Activated CD4-positive, alpha-beta T cell treated with anti-CD3 and anti-CD28 coated beads, Interleukin-2, amount 50 U/mL, for 1 hour (primary cell): Measurements from ENCODE around the gene TMEM116.

Experiments used
- DNase-seq: peaks from one replicate; pipeline ENCODE4 v3.0.0-alpha.2; 2020

The TMEM116 gene

DNA sequence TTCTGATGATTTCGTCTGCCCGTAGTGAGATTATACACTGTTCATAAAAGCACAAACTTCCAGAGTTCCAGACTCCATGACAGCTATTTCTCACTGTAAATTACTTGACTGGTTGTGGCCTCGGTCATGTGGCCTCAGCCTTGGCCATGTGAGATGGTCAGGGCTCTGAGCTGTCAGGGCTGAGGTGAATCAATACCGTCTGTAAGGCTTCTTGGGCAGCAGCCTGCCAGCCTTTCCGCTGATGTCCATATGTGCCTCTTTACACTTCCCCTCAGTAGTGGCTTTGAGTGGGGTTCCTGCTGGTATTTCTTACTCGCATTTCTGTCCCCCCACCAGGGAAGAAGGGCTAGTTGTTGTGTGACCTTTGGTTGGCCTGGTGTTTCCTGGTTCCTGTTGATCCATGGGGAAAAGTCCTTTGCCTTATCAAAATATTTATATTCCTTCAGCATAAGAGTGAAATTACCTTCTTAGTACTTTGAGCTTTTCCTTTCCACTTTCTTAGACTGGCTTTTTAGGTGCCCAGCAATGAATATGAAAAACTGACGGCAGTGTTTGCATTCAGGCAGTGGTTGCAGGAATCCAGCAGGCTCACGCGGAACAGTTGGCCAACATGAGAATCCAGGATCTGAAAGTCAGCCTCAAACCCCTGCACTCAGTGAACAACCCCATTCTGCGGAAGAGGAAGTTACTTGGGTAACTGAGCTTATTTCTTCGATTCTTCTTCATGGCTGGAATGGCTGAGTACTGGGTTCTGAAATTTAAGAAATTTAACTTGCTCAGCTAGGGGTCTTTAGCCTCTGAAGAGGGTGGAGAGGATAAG, 124.8 kb downstream of the TMEM116 start:
- DNase-seq = no peak

DNA sequence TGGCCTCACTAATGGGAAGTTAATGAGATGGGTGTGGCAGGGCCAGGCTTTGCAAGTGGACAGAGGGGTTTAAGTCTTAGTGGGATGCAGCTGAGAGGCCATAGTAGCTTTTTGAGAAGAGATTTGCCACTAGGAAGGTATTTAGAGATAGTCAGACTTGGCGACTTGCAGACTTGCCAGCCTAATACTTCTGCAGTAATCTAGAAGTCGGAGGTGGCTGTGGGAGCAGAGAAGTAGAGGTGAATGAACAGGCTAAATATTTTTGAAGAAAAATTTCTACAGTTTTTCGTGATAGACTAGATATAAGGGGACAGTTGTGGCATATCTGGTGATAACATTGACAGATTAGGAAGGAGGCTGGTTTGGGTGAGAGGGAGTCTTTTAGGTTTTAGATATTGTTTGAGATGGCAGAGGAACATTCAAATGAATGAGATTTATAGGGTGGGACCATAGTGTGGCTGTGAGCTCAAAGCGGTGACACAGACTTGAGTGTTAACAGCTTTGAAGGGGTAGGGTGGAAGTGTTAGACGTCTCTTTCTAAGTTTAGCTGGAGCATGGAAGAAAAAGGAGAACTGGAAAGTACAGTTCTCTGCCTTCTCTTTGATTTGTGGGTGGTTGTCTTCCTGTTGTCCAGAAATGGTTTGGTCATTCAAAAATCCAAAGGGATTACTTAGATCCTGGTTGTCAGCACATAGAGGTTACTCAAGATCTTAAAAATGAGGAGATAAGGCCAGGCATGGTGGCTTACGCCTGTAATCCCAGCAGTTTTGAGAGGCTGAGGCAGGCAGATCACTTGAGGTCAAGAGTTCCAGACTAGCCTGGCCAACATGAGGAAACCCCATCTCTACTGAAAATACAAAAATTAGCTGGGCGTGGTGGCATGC, 126.1 kb downstream of the TMEM116 start:
- DNase-seq = no peak

DNA sequence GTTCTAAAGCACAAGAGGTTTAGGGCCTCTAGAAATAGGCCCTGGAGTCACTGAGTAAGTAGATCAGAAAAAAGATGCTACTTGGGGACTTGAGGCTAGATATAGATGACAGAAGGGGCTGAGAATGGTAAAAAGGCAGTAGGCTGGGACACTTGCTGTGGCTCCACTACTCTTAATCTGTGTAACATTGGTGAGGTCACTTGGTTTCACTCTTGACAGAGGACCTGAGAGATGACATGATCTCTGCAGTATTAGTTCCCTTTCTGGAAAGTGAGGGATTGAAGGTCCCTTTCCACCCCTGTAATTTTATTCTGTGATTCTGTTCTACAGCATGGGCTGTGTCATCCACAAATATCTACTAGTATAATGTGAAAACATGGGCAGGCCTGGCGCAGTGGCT, 131.2 kb downstream of the TMEM116 start:
- no peak for DNase-seq
